Measurements from ENCODE around the gene KCNQ1.

- no peak for TF ChIP-seq EZH2 (IDR thresholded peaks at IDR 0.05; ENCODE audit: low read depth)
- no peak for TF ChIP-seq CTCF (conservative IDR thresholded peaks at IDR 0.05)
Observed at GRCh38 chr11:2547806-2548205, 103.0 kb downstream of the KCNQ1 start.
